ENCODE results near the gene WASL.

WASL gene

GRCh38 chr7:123673752-123674398, 74.9 kb downstream of the WASL start:
- H3K27ac ChIP-seq (ENCODE audit: low read depth, low read length): no peak overlapping the region
- no peaks in the 10 kb centered on the region for H3K36me3 ChIP-seq (ENCODE audit: control insufficient read depth, insufficient read depth, low read length)
- no peak overlapping the region for H3K4me3 ChIP-seq (ENCODE audit: low read depth, low read length)
- no peak overlapping the region for H3K9ac ChIP-seq (ENCODE audit: low read depth, low read length)
- no peaks in the 10 kb centered on the region for H3K27me3 ChIP-seq (ENCODE audit: control insufficient read depth, insufficient read depth, low read length)
- peaks cover 5% of the 10 kb centered on the region for H3K4me1 ChIP-seq (ENCODE audit: control insufficient read depth, insufficient read depth, low read length)
- H3K9me3 ChIP-seq (ENCODE audit: control insufficient read depth, insufficient read depth, low read length): no peaks in the 10 kb centered on the region

- Histone ChIP-seq H3K4me3 (ENCODE audit: low read depth, low read length) (no peak overlapping the region), H3K27me3 (ENCODE audit: control insufficient read depth, insufficient read depth, low read length) (no peaks in the 10 kb centered on the region), H3K4me1 (ENCODE audit: control insufficient read depth, insufficient read depth, low read length) (peaks cover 5% of the 10 kb centered on the region), H3K36me3 (ENCODE audit: control insufficient read depth, insufficient read depth, low read length) (no peaks in the 10 kb centered on the region), H3K9me3 (ENCODE audit: control insufficient read depth, insufficient read depth, low read length) (no peaks in the 10 kb centered on the region), H3K9ac (ENCODE audit: low read depth, low read length) (no peak overlapping the region), H3K27ac (ENCODE audit: low read depth, low read length) (no peak overlapping the region)
These were observed 75.6 kb downstream of the WASL start for GRCh38 chr7:123673137-123673732.

DNA sequence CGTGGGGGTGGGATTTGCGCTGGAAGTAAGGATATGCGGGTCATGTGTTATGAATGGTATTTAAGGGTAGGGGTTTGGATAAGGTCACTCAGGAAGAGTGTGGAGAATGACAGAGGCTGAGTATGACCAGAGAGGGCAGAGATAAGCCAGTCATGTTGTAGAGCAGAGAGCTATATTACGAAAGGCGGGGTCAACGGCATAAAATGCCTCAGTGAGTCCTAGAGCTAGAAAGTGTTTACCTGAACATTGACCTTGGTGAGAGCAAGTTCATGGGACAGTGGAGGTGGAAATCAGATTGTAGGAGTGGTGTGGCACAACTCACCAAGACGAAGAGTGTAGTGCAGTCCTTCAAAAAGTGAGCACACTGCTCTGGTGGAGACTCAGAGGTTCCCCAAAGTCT, 79.3 kb downstream of the WASL start:
- H3K27me3 ChIP-seq (ENCODE audit: control insufficient read depth, insufficient read depth, low read length): no peaks in the 10 kb centered on the region
- no peak overlapping the region for H3K27ac ChIP-seq (ENCODE audit: low read depth, low read length)
- H3K4me3 ChIP-seq (ENCODE audit: low read depth, low read length): no peak overlapping the region
- H3K36me3 ChIP-seq (ENCODE audit: control insufficient read depth, insufficient read depth, low read length): no peaks in the 10 kb centered on the region
- peaks cover 5% of the 10 kb centered on the region for H3K4me1 ChIP-seq (ENCODE audit: control insufficient read depth, insufficient read depth, low read length)
- no peaks in the 10 kb centered on the region for H3K9me3 ChIP-seq (ENCODE audit: control insufficient read depth, insufficient read depth, low read length)
- H3K9ac ChIP-seq (ENCODE audit: low read depth, low read length): no peak overlapping the region

- Histone ChIP-seq H3K27me3 (ENCODE audit: control insufficient read depth, insufficient read depth, low read length) (no peaks in the 10 kb centered on the region), H3K9ac (ENCODE audit: low read depth, low read length) (no peak overlapping the region), H3K4me3 (ENCODE audit: low read depth, low read length) (no peak overlapping the region), H3K4me1 (ENCODE audit: control insufficient read depth, insufficient read depth, low read length) (peaks cover 5% of the 10 kb centered on the region), H3K9me3 (ENCODE audit: control insufficient read depth, insufficient read depth, low read length) (no peaks in the 10 kb centered on the region), H3K36me3 (ENCODE audit: control insufficient read depth, insufficient read depth, low read length) (no peaks in the 10 kb centered on the region), H3K27ac (ENCODE audit: low read depth, low read length) (no peak overlapping the region)
These were observed 82.3 kb downstream of the WASL start for GRCh38 chr7:123666492-123666891.

GRCh38 chr7:123665896-123666295, 82.9 kb downstream of the WASL start:
- Histone ChIP-seq H3K27ac (ENCODE audit: low read depth, low read length) (no peak overlapping the region), H3K9me3 (ENCODE audit: control insufficient read depth, insufficient read depth, low read length) (no peaks in the 10 kb centered on the region), H3K27me3 (ENCODE audit: control insufficient read depth, insufficient read depth, low read length) (no peaks in the 10 kb centered on the region), H3K4me1 (ENCODE audit: control insufficient read depth, insufficient read depth, low read length) (peaks cover 8% of the 10 kb centered on the region), H3K36me3 (ENCODE audit: control insufficient read depth, insufficient read depth, low read length) (no peaks in the 10 kb centered on the region), H3K4me3 (ENCODE audit: low read depth, low read length) (no peak overlapping the region), H3K9ac (ENCODE audit: low read depth, low read length) (no peak overlapping the region)

- Histone ChIP-seq H3K9ac (ENCODE audit: low read depth, low read length) (no peak overlapping the region), H3K27me3 (ENCODE audit: control insufficient read depth, insufficient read depth, low read length) (no peaks in the 10 kb centered on the region), H3K36me3 (ENCODE audit: control insufficient read depth, insufficient read depth, low read length) (no peaks in the 10 kb centered on the region), H3K4me1 (ENCODE audit: control insufficient read depth, insufficient read depth, low read length) (peaks cover 11% of the 10 kb centered on the region), H3K4me3 (ENCODE audit: low read depth, low read length) (no peak overlapping the region), H3K9me3 (ENCODE audit: control insufficient read depth, insufficient read depth, low read length) (no peaks in the 10 kb centered on the region), H3K27ac (ENCODE audit: low read depth, low read length) (no peak overlapping the region)
These were observed 83.6 kb downstream of the WASL start for GRCh38 chr7:123665157-123665556.

- no peak overlapping the region for H3K4me3 ChIP-seq (ENCODE audit: low read depth, low read length)
- H3K27me3 ChIP-seq (ENCODE audit: control insufficient read depth, insufficient read depth, low read length): no peaks in the 10 kb centered on the region
- peaks cover 7% of the 10 kb centered on the region; the same call in 1 of the 2 replicates for H3K4me1 ChIP-seq (ENCODE audit: control insufficient read depth, insufficient read depth, low read length)
- H3K9ac ChIP-seq (ENCODE audit: low read depth, low read length): no peak overlapping the region
- no peaks in the 10 kb centered on the region for H3K9me3 ChIP-seq (ENCODE audit: control insufficient read depth, insufficient read depth, low read length)
- H3K36me3 ChIP-seq (ENCODE audit: control insufficient read depth, insufficient read depth, low read length): no peaks in the 10 kb centered on the region
- H3K27ac ChIP-seq (ENCODE audit: low read depth, low read length): no peak overlapping the region
These were observed 85.6 kb downstream of the WASL start for GRCh38 chr7:123663200-123663599.

- Histone ChIP-seq H3K9me3 (ENCODE audit: control insufficient read depth, insufficient read depth, low read length) (no peaks in the 10 kb centered on the region), H3K4me3 (ENCODE audit: low read depth, low read length) (no peak overlapping the region), H3K27me3 (ENCODE audit: control insufficient read depth, insufficient read depth, low read length) (no peaks in the 10 kb centered on the region), H3K36me3 (ENCODE audit: control insufficient read depth, insufficient read depth, low read length) (no peaks in the 10 kb centered on the region), H3K27ac (ENCODE audit: low read depth, low read length) (no peak overlapping the region), H3K9ac (ENCODE audit: low read depth, low read length) (no peak overlapping the region), H3K4me1 (ENCODE audit: control insufficient read depth, insufficient read depth, low read length) (peaks cover 7% of the 10 kb centered on the region; the same call in 1 of the 2 replicates)
These were observed 86.0 kb downstream of the WASL start for GRCh38 chr7:123662755-123663154.

GRCh38 chr7:123662293-123662692, 86.5 kb downstream of the WASL start:
- no peak overlapping the region for H3K27ac ChIP-seq (ENCODE audit: low read depth, low read length)
- H3K9me3 ChIP-seq (ENCODE audit: control insufficient read depth, insufficient read depth, low read length): no peaks in the 10 kb centered on the region
- H3K4me1 ChIP-seq (ENCODE audit: control insufficient read depth, insufficient read depth, low read length): peaks cover 7% of the 10 kb centered on the region; the same call in 1 of the 2 replicates
- no peaks in the 10 kb centered on the region for H3K36me3 ChIP-seq (ENCODE audit: control insufficient read depth, insufficient read depth, low read length)
- H3K9ac ChIP-seq (ENCODE audit: low read depth, low read length): no peak overlapping the region
- H3K4me3 ChIP-seq (ENCODE audit: low read depth, low read length): no peak overlapping the region
- no peaks in the 10 kb centered on the region for H3K27me3 ChIP-seq (ENCODE audit: control insufficient read depth, insufficient read depth, low read length)

DNA sequence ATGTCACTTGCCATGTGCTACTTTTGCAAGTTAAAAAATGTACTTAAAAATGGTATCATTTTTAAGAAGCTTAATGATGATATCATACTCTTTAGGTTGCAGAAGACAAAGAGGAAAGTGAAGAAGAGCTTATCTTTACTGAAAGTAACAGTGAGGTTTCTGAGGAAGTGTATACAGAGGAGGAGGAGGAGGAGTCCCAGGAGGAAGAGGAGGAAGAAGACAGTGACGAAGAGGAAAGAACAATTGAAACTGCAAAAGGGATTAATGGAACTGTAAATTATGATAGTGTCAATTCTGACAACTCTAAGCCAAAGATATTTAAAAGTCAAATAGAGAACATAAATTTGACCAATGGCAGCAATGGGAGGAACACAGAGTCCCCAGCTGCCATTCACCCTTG, 87.0 kb downstream of the WASL start:
- Histone ChIP-seq H3K9ac (ENCODE audit: low read depth, low read length) (no peak overlapping the region), H3K4me3 (ENCODE audit: low read depth, low read length) (no peak overlapping the region), H3K9me3 (ENCODE audit: control insufficient read depth, insufficient read depth, low read length) (no peaks in the 10 kb centered on the region), H3K27me3 (ENCODE audit: control insufficient read depth, insufficient read depth, low read length) (no peaks in the 10 kb centered on the region), H3K27ac (ENCODE audit: low read depth, low read length) (no peak overlapping the region), H3K36me3 (ENCODE audit: control insufficient read depth, insufficient read depth, low read length) (no peaks in the 10 kb centered on the region), H3K4me1 (ENCODE audit: control insufficient read depth, insufficient read depth, low read length) (peaks cover 7% of the 10 kb centered on the region; the same call in 1 of the 2 replicates)

DNA sequence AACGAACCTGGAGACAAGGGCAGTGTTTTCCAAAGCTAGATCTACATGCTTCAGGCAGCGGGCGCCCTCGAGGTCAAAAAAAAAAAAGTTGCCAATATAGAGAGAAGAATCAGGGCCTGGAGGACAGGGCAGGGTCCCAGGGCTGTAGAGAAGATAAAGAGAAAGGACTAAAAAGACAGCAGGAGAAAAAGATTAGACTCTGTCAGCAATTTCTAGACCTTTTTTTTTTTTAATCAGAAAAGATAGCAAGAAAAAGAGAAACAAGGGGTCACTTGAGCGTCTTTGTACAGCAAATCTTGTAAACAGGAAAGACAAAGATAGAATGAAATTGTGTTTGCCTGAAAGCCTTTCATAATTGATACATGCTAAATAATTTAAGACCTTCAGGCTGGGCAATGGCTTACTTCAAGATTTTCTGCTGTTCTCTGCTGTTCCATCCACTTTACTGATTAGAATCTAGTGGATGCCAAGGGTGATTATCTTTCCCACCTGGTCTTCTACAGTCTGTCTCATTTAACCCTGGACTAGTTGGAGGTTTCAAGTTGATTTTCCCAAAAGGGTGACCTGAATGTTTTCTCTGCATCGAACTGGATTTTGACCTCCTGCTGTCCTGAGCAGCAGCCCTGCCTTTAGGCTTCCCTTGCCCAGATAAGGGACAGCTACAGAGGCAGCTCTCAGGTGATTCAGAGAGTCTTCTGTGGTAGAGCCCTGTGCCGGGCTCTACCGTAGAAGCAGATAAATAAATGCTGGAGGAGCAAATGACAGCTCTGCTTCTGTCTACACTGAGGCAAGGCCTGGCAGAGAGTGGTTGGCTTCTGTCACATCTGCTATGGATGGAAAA, 88.1 kb downstream of the WASL start:
- H3K9me3 ChIP-seq (ENCODE audit: control insufficient read depth, insufficient read depth, low read length): no peaks in the 10 kb centered on the region
- no peak overlapping the region for H3K4me3 ChIP-seq (ENCODE audit: low read depth, low read length)
- H3K9ac ChIP-seq (ENCODE audit: low read depth, low read length): no peak overlapping the region
- H3K27ac ChIP-seq (ENCODE audit: low read depth, low read length): no peak overlapping the region
- peaks cover 7% of the 10 kb centered on the region; the same call in 1 of the 2 replicates for H3K4me1 ChIP-seq (ENCODE audit: control insufficient read depth, insufficient read depth, low read length)
- no peaks in the 10 kb centered on the region for H3K27me3 ChIP-seq (ENCODE audit: control insufficient read depth, insufficient read depth, low read length)
- H3K36me3 ChIP-seq (ENCODE audit: control insufficient read depth, insufficient read depth, low read length): no peaks in the 10 kb centered on the region

All from HUES48 (cell line).